HL-60 (cell line): ENCODE results near the gene PDGFA.
A peak's percentile ranks its signal among the peaks of the same experiment; 100 is the strongest.

Experiments
- DNase-seq, 2 experiments: peaks; one replicate each; pipeline ENCODE4 v3.0.0-alpha.2; 2010 to 2020; ENCODE audit warnings: low read depth in 1 of 2, low spot score in 1 of 2
- H3K27ac ChIP-seq: fragments of 250-450 bp; sonication (Bioruptor Pico); replicated peaks from 2 replicates; pipeline ENCODE4 v1.5.1; 2020; ENCODE audit warnings: mild to moderate bottlenecking, moderate library complexity
- H3K27me3 ChIP-seq: fragments of 250-450 bp; sonication (Bioruptor Pico); 2 replicates; pipeline ENCODE4 v1.5.1; 2021; ENCODE audit warnings: mild to moderate bottlenecking, moderate library complexity; ENCODE audit not compliant: insufficient read depth, poor library complexity, severe bottlenecking
- H3K4me3 ChIP-seq: replicated peaks from 2 replicates; pipeline ENCODE4 v1.5.1; 2011; ENCODE audit warnings: mild to moderate bottlenecking, control low read depth, low read length; ENCODE audit not compliant: insufficient read depth
- CTCF ChIP-seq: IDR thresholded peaks from one replicate; pipeline ENCODE4 v1.5.1; 2011; ENCODE audit warnings: low read length, control low read depth, inconsistent platforms; ENCODE audit not compliant: insufficient read depth
- GABPA ChIP-seq: IDR thresholded peaks from 2 replicates; pipeline ENCODE4 v1.6.1; 2012; ENCODE audit warnings: low read depth
- POLR2AphosphoS5 ChIP-seq: IDR thresholded peaks from 2 replicates; pipeline ENCODE4 v1.6.1; 2012; ENCODE audit warnings: low read depth
- REST ChIP-seq: IDR thresholded peaks from 2 replicates; pipeline ENCODE4 v1.6.1; 2012; ENCODE audit warnings: low read depth; ENCODE audit not compliant: insufficient replicate concordance
- SPI1 ChIP-seq: IDR thresholded peaks from 2 replicates; pipeline ENCODE4 v1.6.1; 2012; ENCODE audit warnings: low read depth, mild to moderate bottlenecking, borderline replicate concordance
- long read RNA-seq: library from polyadenylated mRNA; unstranded; transcript quantifications from one replicate; pipeline ENCODE4 v2.0.0, GENCODE V29; 2020

PDGFA gene
- long read RNA-seq, partial matches to known transcripts = 0 of 8 reads
- long read RNA-seq, other reads (novel, unspliced or antisense) = 4 of 8 reads

DNA sequence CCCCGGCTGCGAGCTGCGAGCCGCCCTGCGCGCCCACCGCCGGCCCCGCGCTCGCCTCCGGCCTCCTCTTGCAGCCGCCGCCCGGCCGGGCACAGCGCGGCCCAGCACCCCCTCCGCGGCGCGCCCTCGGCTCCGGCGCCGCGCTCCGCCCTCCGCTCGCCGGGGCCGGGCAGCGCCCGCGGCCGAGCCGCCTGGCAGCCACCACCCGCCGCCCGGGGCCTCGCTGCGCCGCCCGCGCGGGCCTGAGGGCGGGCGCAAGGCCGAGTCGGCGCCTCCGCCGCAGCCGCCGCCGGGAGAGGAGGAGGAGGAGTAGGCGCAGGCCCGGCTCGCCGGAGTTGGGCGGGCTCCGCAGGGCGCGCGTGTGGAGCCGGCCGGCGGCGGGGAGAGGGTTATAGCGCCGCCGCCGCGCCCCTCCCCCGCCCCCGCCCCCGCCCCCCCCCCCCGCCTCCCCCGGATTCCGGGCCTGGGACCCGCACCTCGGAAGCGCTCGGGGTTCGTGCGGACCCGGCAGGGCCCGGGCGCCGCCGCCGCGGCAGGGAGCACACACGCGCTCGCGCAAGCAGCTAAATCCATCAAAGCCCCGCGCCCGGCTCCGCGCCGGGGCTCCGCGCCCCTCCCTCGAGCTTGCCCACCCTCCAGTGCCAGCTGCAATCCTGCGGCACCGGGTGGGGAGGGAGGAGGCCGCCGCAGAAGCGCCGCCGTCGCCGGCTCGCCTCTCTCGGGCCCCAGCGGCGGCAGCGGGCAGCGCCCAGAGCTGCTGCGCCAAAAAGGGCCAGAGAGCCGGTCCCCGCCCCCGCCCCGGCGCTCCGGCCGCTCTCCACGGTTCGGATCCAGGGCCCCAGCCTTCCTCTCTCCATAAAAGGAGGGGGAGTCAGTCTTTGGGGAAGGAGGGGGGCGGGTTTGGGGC is at the start of gene PDGFA:
TSS of gene PDGFA (minus strand) at position 363 of the 907 bp plus-strand sequence. CDS start 845 bp downstream, outside the sequence.
- no peak within 1 kb of the TSS for H3K27ac ChIP-seq
- H3K4me3 ChIP-seq = peak within 1 kb of the TSS; percentile 37
- peaks cover 71% of the 10 kb centered on the region for H3K27me3 ChIP-seq
- no peak for TF ChIP-seq CTCF
- TF ChIP-seq POLR2AphosphoS5 = no peak
- no peak for TF ChIP-seq GABPA
- no peak for TF ChIP-seq REST
- TF ChIP-seq SPI1 = no peak
- peak in 1 of 2 experiments; percentile 10 for DNase-seq

GRCh38 chr7:568031-568951 is 48.6 kb upstream of the PDGFA start:
- no peak for DNase-seq

More at GRCh38 chr7:568031-568951, 48.6 kb upstream of the PDGFA start:
- Histone ChIP-seq H3K27me3 (no peaks in the 10 kb centered on the region), H3K4me3 (no peak overlapping the region), H3K27ac (no peak overlapping the region)
- no peak for TF ChIP-seq REST
- TF ChIP-seq CTCF = no peak
- no peak for TF ChIP-seq SPI1
- TF ChIP-seq POLR2AphosphoS5 = no peak
- TF ChIP-seq GABPA = no peak
